GM12878 (cell line): ENCODE measurements around the gene SIL1. TPM values are rescaled to one million over a fixed set of nuclear protein-coding genes. Genes with fewer than 3 reads are reported as not detected.

Source experiments
- ATAC-seq: fragments of 200-7000 bp; cut with Tn5 transposase; 3 replicates; pipeline ENCODE4 v1.9.1; 2020; ENCODE audit warnings: mild to moderate bottlenecking, moderate library complexity
- BruUV-seq: library from RNA; stranded (reverse); fragments of 400-500 nt; replicated peaks from 2 replicates; lab custom pipeline; 2021; lab: Mats Ljungman, UMichigan
- CTCF ChIA-PET: fragments of 300-600 bp; sonication (Branson Sonifier 250); formaldehyde crosslinking; extraction: SDS; loops from one replicate; lab custom pipeline; 2021; ENCODE audit warnings: inconsistent platforms; lab: Yijun Ruan, JAX
- POLR2A ChIA-PET: fragments of 350-600 bp; formaldehyde crosslinking; extraction: SDS; loops from one replicate; lab custom pipeline; 2021; ENCODE audit warnings: inconsistent platforms; lab: Charles Lee
- RAD21 ChIA-PET: fragments of 300-600 bp; sonication (Branson Sonifier 250); formaldehyde crosslinking; loops from one replicate; lab custom pipeline; 2023; ENCODE audit warnings: antibody characterized with exemption; ENCODE audit not compliant: unreplicated experiment; lab: Charles Lee
- SMC1A ChIA-PET: fragments of 300-600 bp; sonication (Branson Sonifier 250); formaldehyde crosslinking; loops from one replicate; lab custom pipeline; 2023; ENCODE audit not compliant: unreplicated experiment, uncharacterized antibody; lab: Charles Lee
- DNase-seq: peaks from one replicate; pipeline ENCODE4 v3.0.0-alpha.2; 2011; ENCODE audit warnings: low read depth, low spot score
- FAIRE-seq: peaks from 3 replicates; lab custom pipeline; 2011; peaks lifted over from hg19 to GRCh38; lab: Jason Lieb, UNC
- H2AFZ ChIP-seq: 2 replicates; pipeline ENCODE4 v1.6.0; 2011; ENCODE audit warnings: low read depth, low read length, control low read depth; ENCODE audit not compliant: control insufficient read depth
- H3K27ac ChIP-seq: 2 replicates; pipeline ENCODE4 v1.5.1; 2011; ENCODE audit warnings: control low read depth; ENCODE audit not compliant: control insufficient read depth, insufficient read depth
- H3K27me3 ChIP-seq, 2 experiments: replicated peaks in 1 of 2; 2 replicates each; pipeline versions ENCODE4 v1.6.0 to v1.6.1; 2011; ENCODE audit warnings: low read length in 1 of 2; ENCODE audit not compliant: control insufficient read depth in 2 of 2, insufficient read depth in 2 of 2
- H3K36me3 ChIP-seq, 2 experiments: 2 replicates each; pipeline ENCODE4 v1.5.1; 2011; ENCODE audit warnings: low read length in 1 of 2; ENCODE audit not compliant: control insufficient read depth in 2 of 2, insufficient read depth in 2 of 2
- H3K4me1 ChIP-seq: 2 replicates; pipeline ENCODE4 v1.6.1; 2011; ENCODE audit warnings: mild to moderate bottlenecking, low read length, moderate library complexity, mixed read lengths; ENCODE audit not compliant: control insufficient read depth, insufficient read depth
- H3K4me2 ChIP-seq: 2 replicates; pipeline ENCODE4 v1.6.0; 2011; ENCODE audit warnings: control low read depth; ENCODE audit not compliant: control insufficient read depth, insufficient read depth
- H3K4me3 ChIP-seq: fragments of 200-600 bp; sonication (generic); 2 replicates; pipeline ENCODE4 v1.5.1; 2016
- H3K79me2 ChIP-seq: 2 replicates; pipeline ENCODE4 v1.6.0; 2011; ENCODE audit warnings: low read length; ENCODE audit not compliant: control insufficient read depth, insufficient read depth
- H3K9ac ChIP-seq: 2 replicates; pipeline ENCODE4 v1.8.0; 2011; ENCODE audit warnings: low read length, control low read depth, mixed read lengths; ENCODE audit not compliant: control insufficient read depth, insufficient read depth
- H3K9me3 ChIP-seq: replicated peaks from 3 replicates; pipeline ENCODE4 v1.5.1; 2011; ENCODE audit warnings: mild to moderate bottlenecking, low read length; ENCODE audit not compliant: control insufficient read depth, insufficient read depth
- H4K20me1 ChIP-seq: 2 replicates; pipeline ENCODE4 v1.6.0; 2011; ENCODE audit not compliant: control insufficient read depth, insufficient read depth
- BMI1 ChIP-seq: fragments of 450-650 bp; IDR thresholded peaks from 2 replicates; pipeline ENCODE4 v1.6.1; 2016; ENCODE audit warnings: mild to moderate bottlenecking, moderate library complexity, borderline replicate concordance
- CBFB ChIP-seq: IDR thresholded peaks from 2 replicates; pipeline ENCODE4 v1.6.1; 2016; ENCODE audit warnings: antibody characterized with exemption, low read depth
- CEBPZ ChIP-seq: fragments of 150-350 bp; IDR thresholded peaks from 2 replicates; pipeline ENCODE4 v1.6.1; 2016; ENCODE audit warnings: low read depth, low read length
- GATAD2B ChIP-seq: fragments of 450-650 bp; conservative IDR thresholded peaks from 2 replicates; pipeline ENCODE4 v1.6.1; 2017; ENCODE audit warnings: low read depth, mild to moderate bottlenecking, moderate library complexity
- IRF3 ChIP-seq: fragments of 450-650 bp; IDR thresholded peaks from 2 replicates; pipeline ENCODE4 v1.6.1; 2014; ENCODE audit warnings: mild to moderate bottlenecking
- JUNB ChIP-seq: IDR thresholded peaks from 2 replicates; pipeline ENCODE4 v1.6.1; 2016; ENCODE audit warnings: antibody characterized with exemption, mild to moderate bottlenecking
- NBN ChIP-seq: fragments of 450-650 bp; IDR thresholded peaks from 2 replicates; pipeline ENCODE4 v1.6.1; 2016
- NRF1 ChIP-seq: conservative IDR thresholded peaks from 2 replicates; pipeline ENCODE4 v1.6.1; 2011; ENCODE audit warnings: mild to moderate bottlenecking, low read depth, low read length, improper control_type of control experiment
- PAX8 ChIP-seq: fragments of 450-650 bp; IDR thresholded peaks from 2 replicates; pipeline ENCODE4 v1.6.1; 2017; ENCODE audit warnings: mild to moderate bottlenecking, moderate library complexity
- RBBP5 ChIP-seq: fragments of 200-600 bp; sonication (generic); conservative IDR thresholded peaks from 2 replicates; pipeline ENCODE4 v1.6.1; 2016
- RUNX3 ChIP-seq: IDR thresholded peaks from 2 replicates; pipeline ENCODE4 v1.6.1; 2012; ENCODE audit warnings: low read length, inconsistent platforms
- SMAD1 ChIP-seq: fragments of 450-650 bp; IDR thresholded peaks from 2 replicates; pipeline ENCODE4 v1.6.1; 2018; ENCODE audit warnings: mild to moderate bottlenecking, low read depth; ENCODE audit not compliant: partially characterized antibody
- SRF ChIP-seq, 2 experiments: IDR thresholded peaks; 2 replicates each; pipeline ENCODE4 v1.6.1; 2011; ENCODE audit warnings: low read depth in 2 of 2, low read length in 2 of 2, mild to moderate bottlenecking in 1 of 2, moderate library complexity in 1 of 2
- TBL1XR1 ChIP-seq: IDR thresholded peaks from 2 replicates; pipeline ENCODE4 v1.6.1; 2012; ENCODE audit warnings: low read depth, low read length, improper control_type of control experiment
- YY1 ChIP-seq: IDR thresholded peaks from 2 replicates; pipeline ENCODE4 v1.6.1; 2011; ENCODE audit warnings: low read depth, mild to moderate bottlenecking, low read length
- ZBTB40 ChIP-seq: fragments of 450-650 bp; IDR thresholded peaks from 2 replicates; pipeline ENCODE4 v1.6.1; 2016; ENCODE audit warnings: mild to moderate bottlenecking, moderate library complexity, borderline replicate concordance
- ZNF622 ChIP-seq: fragments of 450-650 bp; IDR thresholded peaks from 2 replicates; pipeline ENCODE4 v1.6.1; 2017; ENCODE audit warnings: mild to moderate bottlenecking, inconsistent platforms
- WGBS: methylation state at CpG from one replicate; pipeline ENCODE4 v1.1.6; 2016; ENCODE audit warnings: low lambda C conversion rate; ENCODE audit not compliant: insufficient replicate concordance, insufficient coverage; ENCODE audit errors: missing lambda C conversion rate; 5-methylcytosine and 5-hydroxymethylcytosine counted together
- in situ Hi-C: fragments of 300-500 bp; cut with MboI; formaldehyde crosslinking; loops from 9 replicates; pipeline ENCODE4 v1.14.3; 2018; ENCODE audit warnings: mixed read lengths
- intact Hi-C: fragments of 100-400 bp; cut with micrococcal nuclease; formaldehyde crosslinking; loops from one replicate; pipeline ENCODE4 v1.14.2; 2022; ENCODE audit not compliant: unreplicated experiment
- polyA plus RNA-seq, 11 experiments: library from polyadenylated mRNA; depleted of rRNA in 4 of 11; unstranded in 6 of 11; stranded (reverse) in 5 of 11; fragments of >200 nt; fragmentation: Nextera tagmentation in 4 of 11; fragmentation: Illumina TruSeq in 1 of 11; extraction: Ambion mirVana in 4 of 11; extraction: Trizol in 1 of 11; gene quantifications; 1 replicate in 1 of 11; 2 replicates in 10 of 11; pipeline versions ENCODE4 v1.2.1 to v1.2.3, GENCODE V29; 2011 to 2016; ENCODE audit warnings: inconsistent platforms in 2 of 11, missing spikeins in 2 of 11, low read depth in 1 of 11
- total RNA-seq, 4 experiments: library from RNA; depleted of rRNA in 3 of 4; stranded (reverse); fragments of >200 nt in 3 of 4; fragmentation: Illumina TruSeq in 1 of 4; extraction: Trizol in 1 of 4; gene quantifications; 2 replicates each; pipeline versions ENCODE4 v1.2.1 to v1.2.3, GENCODE V29; 2013 to 2021

The SIL1 gene
- total and polyA plus RNA-seq, 10 of the 15 experiments (the other 5 are each of a cell fraction or from before 2014, with no cell fraction given) = 4.1 to 49.8 (median 29.4) TPM

- intact Hi-C loops (no loop called here), in situ Hi-C loops (no loop called here)
- Histone ChIP-seq H4K20me1 (no peaks in the 10 kb centered on the region), H3K27me3 (no peaks in the 10 kb centered on the region), H3K36me3 (peaks cover 6 to 21% of the 10 kb centered on the region in 2 experiments; a peak in 3 of 4 replicates), H3K9me3 (no peaks in the 10 kb centered on the region), H3K4me1 (no peaks in the 10 kb centered on the region), H3K79me2 (no peaks in the 10 kb centered on the region), H2AFZ (no peak overlapping the region), H3K9ac (no peak overlapping the region), H3K27ac (no peak overlapping the region), H3K4me3 (no peak overlapping the region), H3K4me2 (no peak overlapping the region)
- TF ChIP-seq GATAD2B (no peak), SRF (IDR thresholded peaks at IDR 0.05; ENCODE audit: low read depth in 2 of 2, low read length in 2 of 2) (no peak), RUNX3 (no peak), CEBPZ (no peak), BMI1 (no peak), ZNF622 (no peak), CBFB (no peak), NRF1 (no peak), ZBTB40 (no peak), TBL1XR1 (no peak), RBBP5 (no peak), PAX8 (no peak), JUNB (no peak), YY1 (no peak), SMAD1 (no peak), IRF3 (no peak), NBN (no peak)
- ChIA-PET RAD21 (no interaction called here), POLR2A (interaction anchor here (0.5 kb wide), 1 partner anchor 55 kb away, joined by 5 read pairs; no protein-coding TSS in a partner anchor), CTCF (no interaction called here), SMC1A (no interaction called here)
- WGBS = 90% methylated on average over 5 of the region's 5 CpGs
- ATAC-seq (no peak), FAIRE-seq (no peak), DNase-seq (no peak)
- no TSS peak for BruUV-seq
Measured at GRCh38 chr5:139121120-139121519, 77.0 kb downstream of the SIL1 start.
